GM18511 (cell line): ENCODE measurements around the gene SCUBE3.

Experiments used
- ATAC-seq: cut with Tn5 transposase; IDR thresholded peaks from one replicate; pipeline ENCODE4 v1.9.1; 2021; ENCODE audit warnings: mild to moderate bottlenecking, moderate library complexity; ENCODE audit not compliant: unreplicated experiment

Gene SCUBE3

DNA sequence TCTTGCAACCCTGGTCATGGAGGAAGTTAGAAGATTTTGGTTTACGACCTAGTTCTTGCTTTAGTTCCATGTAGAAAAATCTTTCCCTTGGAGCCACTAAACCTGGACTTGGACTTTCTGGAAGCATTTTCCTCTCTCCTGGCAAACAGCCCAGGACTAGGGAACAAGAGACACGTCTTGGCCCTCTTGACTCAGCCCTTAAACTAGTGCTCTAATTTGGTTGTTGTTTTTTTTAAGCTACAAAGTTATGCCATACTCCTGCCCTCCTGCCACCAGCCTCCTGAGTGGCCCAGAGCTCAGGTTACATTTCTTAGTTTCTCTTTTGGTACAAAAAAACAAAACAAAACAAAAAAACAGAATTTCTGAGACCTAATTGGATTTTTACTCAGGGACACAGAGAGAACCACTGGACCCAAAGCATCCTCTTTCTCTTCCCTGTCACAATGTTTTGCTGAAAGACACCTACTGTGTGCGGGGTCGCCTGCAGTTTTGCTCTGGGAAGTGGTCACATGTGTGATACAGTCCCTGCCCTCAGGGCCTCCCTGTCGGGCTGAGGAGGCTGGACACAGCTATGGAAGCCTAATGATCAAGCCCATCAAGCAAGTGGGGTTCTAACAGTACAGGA, 32.3 kb upstream of the SCUBE3 start:
- no peak for ATAC-seq

DNA sequence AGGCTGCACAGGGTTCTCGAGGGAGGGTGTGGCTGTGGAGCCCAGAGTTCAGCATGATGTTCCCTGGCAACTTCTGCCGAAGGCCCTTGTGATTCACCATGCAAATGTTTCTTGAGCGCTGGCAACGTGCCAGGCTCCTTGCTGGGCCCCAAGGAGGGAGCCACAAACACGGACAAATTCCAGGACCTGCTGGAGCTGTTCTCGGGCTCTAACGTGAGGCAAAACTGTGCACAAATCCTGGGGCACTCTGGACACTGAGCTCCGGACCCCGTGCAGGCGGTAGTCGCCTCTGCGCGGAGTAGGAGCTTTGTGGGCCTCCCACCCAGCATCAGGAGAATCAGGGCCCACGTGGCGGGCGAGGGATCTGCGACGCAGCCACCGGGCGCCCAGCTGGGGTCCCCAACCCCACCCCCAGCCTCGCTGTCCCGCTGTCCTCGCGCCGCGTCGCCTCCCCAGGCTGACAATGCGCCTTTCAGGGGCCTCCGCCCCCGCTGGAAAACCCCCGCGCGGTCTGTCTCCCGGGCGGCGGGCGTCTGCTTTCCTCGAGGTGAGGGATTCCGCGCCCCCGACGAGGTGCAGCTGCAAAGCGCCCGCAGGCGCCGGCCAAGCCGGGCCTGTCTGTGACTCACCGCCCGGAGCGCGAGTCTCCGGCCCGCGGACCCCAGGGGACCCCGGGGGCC, 31.7 kb upstream of the SCUBE3 start:
- ATAC-seq, result no peak

DNA sequence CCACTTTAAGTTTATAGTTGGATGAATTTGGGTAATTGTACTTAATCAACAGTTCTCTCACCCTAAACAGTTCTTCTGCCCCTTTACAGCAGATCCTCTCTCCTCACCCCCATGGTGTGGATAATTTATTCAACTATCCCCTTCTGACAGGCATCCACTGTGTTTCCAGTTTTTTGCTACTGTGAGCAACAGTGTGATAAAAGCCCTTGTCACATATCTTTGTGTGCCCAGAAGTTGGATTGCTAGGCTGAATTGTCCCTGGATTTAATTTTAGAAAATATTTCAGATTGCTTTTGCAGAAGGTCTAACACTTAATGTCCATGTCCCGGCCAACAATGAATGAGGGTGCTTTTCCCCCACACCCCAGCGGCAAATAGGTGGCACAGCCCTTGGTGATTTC, 30.5 kb upstream of the SCUBE3 start:
- ATAC-seq, result no peak

DNA sequence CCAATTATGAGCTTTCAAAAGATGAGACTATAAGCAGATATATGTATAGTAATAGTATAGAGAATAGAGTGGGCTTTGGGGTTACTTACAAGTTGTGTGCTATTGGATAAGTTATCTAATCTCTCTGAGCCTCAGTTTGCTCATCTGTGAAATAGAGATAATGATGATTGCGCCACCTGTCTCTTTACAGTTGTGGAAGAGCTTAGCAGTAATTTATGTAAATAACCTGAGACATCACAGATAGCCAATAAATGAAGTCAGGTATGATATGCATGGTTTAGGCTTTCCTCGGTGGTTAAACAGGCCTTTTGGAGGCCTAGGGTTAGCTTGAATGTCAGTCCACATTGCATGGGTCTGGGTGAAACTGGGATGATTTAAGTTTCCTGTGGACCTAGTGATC, 29.8 kb upstream of the SCUBE3 start:
- no peak for ATAC-seq

DNA sequence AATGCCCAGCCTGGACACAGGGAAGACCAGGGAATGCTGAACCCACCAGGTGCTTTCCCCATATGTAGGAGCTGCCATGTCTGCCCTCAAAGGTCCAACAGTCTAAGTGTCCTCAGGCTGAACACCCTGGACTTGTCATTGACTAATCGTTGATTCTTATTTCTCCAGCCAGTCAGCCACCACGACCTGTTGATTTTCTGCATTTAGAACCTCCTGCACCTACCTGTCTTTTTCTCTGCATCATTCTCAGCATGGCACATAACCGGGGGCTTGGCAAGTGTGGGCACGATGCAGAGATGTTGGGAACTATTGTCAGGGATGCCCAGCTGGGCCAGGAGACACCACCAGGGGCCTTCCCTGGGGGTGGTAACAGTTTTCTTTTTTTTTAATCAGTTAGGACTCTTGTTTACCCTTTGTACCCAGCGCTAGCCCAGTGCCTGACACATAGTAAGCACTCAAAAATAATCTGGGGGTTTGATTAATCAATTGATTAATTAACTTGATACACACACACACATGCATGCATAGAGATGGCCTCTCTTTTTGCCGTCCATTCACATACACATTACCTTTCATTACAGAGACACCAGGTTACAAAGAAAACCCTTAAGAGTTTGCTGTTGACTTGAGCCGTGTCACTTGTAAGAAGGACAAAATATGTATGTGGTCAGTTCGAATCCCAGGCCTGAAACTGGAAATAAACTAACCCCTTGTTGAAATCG, 29.0 kb upstream of the SCUBE3 start:
- no peak for ATAC-seq

DNA sequence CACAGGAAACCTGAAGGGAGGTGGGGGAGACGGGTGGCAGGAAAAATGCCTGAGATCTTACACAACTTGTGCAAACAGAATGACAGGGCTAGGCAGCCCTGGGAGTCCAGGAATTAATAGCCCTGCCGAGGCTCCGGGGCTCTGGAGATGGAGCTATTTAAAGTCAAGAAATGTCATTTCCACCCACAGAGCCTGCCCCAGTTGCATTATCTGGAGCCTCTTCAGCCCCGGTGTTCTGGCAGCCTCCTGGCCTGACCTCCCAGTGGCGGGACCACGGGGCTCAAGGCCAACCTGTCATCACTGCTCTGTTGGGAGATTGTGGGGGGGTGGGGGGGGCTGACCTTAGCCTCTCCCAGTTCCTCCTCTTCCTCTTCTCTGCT, 28.5 kb upstream of the SCUBE3 start:
- ATAC-seq, result no peak

DNA sequence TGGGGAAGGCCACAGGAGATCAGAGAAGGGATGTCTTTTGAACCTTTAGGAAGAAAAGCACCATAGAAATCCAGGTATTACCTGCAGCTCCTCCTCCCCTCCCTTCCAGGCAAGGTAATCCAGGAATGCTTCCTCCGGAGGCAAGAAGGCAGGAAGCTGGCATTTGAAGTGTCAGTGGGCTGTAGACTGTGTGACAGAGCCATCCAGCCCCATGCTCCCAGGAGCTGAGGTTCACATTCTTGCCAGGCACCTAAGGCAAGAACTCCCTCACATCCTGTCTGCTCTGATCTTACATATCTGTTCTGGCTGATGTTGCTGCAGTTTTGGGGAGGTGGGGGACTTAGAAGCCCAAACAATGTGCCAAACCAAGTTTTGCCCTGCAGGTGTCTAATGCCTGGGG, 27.8 kb upstream of the SCUBE3 start:
- no peak for ATAC-seq

DNA sequence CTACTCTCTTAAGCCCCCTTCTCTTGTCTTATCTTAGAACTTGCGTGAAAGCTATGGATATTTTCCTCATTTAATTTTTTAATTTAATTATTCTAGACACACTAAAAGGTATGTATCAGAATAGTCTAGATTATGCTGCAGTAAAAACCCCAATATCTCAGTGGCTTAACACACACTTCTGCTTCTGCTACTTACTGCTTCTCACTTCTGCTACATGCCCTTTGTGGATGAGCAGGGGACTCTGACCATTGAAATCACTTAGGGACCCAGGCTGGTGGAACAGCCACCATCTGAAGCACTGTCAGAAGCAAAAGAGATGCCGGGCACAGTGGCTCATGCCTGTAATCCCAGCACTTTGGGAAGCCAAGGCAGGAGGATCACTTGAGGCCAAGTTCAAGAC, 27.2 kb upstream of the SCUBE3 start:
- ATAC-seq, result no peak

DNA sequence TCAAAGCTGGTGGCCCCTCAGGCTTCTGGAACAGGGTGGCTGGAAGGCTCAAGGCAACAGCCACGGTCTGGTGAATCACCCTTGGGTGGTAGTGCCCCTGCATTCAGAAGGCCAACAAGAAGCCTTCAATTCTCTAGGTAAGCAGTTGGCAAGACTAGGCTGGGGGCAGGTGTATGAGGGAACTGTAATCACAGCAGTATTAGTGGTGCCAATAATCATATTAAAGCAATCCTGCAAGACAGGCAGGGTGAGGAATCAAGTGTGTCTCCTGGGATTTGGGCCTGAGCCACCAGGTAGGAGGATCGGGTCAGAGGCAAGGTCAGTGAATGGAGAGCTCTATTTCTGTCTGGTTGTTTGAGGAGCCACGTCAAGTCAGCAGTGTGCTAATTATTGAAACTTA, 24.9 kb upstream of the SCUBE3 start:
- ATAC-seq, result no peak

DNA sequence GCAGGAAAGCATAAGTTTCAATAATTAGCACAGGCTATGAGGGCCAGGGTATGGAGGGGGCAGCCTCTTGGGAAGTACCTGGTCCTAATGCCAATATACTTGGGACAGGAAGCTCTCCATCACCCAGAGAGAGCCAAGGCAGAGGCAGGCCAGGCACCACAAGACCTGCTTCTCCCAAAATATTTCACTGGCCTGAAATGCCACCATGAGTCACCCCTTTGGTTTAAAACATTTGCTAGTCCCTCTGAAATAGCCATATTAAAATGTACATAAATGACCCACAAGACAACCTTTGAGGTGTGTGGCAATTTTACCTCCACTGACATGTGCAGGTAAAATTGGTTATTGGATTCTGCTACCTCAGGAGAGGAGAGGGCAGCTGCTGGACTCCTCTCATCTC, 23.4 kb upstream of the SCUBE3 start:
- ATAC-seq, result no peak

DNA sequence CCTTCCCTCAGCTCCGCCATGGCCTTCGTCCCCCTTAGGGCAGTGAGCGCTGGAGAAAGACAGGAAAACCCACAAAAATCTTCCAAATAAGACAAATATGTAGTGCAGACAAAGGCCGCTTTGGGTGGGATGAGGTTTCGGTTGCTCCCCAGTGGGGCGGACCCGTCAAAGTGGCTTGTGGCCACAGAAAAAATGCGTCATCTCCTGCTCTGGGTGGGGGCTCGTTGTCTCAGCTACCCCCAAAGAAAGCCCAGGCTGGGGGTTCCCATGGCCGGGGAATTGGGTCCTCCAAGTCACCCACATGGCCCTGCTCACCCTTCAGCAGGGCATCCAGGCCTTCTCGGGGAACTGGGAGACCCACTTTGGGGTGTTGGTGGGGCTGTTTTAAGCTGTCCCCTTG, 21.9 kb upstream of the SCUBE3 start:
- no peak for ATAC-seq

DNA sequence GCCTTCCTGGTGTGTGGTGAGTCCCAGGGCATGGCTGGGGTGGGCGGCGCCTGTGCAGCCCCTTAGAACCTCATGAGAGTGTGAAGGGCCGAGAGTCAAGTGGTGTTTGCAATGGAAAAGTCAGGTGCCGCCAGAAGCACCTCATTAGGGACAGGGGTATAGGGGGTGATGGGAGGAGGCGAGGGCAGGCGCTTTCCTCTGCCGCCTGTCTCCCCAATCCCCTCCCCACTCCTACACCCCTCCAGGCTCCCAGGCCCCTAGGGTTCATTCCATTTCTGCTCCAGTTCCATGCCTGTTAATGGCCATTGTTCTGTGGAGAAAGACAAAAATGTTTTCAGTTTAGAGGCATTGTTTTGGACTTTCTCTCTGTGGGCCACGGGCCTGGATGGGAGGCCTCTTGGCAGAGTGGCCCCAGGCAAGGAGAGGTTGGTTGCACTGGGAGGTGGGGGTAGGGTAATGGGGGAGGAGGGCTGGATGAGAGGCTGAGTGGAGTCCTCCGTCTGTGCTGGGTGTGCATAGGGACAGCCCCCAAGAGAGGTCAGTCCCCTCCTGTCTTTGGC, 21.4 kb upstream of the SCUBE3 start:
- no peak for ATAC-seq

DNA sequence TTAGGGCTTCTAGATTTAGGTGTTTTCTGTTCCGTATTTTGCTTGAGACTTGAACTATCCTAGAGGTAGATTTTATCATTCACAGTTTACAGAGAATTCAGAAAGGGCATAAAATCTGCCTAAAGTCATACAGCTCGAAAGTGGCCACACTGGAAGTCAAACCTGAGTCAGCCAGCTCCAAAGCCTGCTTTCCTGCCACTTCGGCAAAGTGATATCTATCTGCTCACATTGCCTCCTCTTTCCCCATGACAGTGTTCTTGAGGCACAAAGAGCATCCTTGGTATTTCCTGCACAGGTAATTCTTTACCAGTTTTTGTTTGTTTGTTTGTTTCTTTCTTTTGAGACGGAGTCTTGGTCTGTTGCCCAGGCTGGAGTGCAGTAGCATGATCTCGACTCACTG, 19.4 kb upstream of the SCUBE3 start:
- no peak for ATAC-seq

DNA sequence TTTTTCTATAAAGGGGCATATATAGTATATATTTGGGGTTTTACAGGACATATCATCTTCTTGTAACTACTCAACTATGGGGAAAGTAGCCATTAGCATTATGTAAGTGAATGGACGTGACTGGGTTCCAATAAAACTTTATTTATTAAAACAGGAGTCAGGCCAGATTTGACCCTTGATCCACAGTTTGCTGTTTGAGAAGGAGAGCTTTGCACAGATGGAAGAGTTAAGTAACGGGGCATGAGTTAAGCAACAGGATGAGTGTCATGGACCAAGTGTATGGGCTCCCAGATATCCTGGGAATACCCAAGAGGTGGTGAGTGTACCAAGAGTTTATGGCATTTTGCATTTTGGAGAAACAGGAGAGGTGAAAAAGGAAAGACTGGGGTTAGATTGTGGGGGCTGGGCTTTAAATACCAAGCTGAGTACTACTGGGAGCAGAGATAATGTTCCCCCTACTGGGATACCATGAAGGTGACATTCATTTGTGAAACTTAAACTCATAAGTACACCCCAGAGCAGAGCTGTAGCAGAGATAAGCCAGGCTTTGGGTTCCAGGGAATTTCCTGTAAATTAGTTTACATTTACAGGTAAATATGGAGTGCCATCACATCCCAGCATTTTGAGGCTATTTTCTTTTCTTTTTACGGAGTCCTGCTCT, 18.5 kb upstream of the SCUBE3 start:
- ATAC-seq, result no peak

DNA sequence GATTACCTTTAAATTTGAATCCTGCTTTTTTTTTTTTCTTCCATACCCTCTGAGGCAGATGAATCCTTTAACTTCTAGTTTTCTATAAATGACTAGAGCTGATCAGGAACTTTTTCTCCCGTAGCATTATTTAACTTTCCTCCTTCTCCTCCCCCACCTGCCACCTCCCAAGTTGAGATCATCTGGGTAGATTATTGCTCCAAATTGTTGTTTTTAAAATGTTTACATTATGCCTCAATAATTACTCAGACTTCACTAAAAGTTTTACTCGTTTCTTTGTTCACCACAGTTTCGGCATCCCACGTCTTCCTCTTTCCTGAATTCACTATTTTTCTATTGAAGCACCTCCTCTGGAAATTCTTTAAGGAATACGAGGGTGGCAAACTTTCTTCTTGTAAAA, 16.6 kb upstream of the SCUBE3 start:
- ATAC-seq, result no peak

DNA sequence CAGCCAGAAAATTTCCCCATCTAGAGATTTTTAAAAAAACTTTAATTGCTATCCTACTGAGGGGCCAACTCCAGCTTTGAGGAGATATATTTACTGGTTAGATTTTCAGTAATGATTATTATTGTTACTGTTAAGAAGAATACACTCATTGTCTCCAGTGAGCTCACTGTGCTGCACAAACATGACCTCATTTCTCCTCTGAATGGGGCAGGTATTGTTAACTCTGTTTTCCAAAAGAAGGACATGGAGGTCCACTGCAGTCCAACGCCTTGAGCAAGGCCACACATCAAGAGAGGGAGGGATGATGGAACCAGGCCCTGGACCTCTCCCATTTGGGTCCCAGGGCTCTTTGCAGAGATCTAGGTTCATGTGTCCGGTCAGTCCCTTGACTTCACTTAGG, 13.9 kb upstream of the SCUBE3 start:
- no peak for ATAC-seq

DNA sequence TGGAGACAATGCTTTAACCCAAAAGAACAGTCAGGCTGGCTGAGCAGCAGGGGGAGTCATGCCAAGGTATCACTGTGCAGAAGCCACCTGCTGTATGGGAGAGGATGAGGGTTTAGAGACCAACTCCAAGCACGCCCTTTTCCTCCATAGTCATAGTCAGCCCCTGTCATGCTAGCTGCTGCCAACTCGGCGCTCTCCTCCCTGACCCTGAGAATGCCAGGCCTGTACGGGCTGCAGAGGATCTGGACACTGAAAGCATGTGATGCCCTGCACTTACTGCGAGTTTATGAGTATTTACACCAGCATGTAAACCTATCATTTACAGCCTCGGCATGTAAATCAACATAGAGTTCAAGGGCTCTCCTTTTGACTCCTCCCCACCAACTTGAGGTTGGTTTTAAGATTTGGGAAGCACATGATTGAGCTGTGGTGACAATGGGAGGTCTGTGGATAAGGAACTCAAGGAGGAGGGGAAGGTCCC, 11.7 kb upstream of the SCUBE3 start:
- no peak for ATAC-seq

DNA sequence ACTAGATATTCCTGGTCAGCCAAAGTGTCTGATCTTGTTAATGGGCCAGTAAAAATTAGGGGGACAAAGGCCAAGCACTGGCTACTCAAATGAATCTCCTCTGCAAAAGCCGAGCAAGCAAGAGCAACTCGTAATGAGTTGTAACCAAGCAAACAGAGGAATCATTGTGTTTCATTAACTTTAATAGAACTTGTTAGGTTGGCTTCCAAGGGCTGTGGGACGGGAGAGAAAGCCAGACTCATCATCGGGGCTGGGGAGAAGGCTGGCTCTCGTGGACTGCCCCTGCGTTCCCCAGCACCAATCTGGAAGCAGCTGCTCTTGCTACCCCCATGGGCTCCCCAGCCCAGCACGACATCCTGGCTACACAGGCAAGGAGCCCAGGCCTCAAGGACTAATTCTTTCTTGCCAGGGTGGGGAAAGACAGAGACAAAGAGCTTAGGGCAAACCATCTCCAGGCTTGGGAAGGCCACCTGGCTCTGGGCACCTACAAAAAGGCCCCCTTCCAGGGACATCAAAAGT, 10.5 kb upstream of the SCUBE3 start:
- no peak for ATAC-seq

DNA sequence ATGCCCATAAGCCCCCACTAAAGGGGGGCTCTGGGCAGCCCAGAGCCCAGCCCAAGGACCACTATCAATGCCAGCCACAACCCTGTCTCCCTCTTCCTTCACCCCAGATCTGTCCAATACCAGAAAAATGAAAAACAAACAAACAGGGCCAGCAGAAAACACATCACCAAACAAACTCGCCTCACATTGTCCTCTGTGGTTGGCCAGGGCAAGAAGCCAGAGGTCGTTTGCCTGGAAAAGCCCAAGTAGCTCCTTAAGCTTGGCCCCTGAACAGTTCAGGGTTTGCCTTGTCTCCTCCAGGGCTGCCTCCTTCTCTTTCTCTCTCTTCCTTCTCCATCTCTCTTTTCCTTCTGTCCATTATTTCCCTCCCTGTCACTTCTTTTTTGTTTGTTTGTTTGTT, 10.1 kb upstream of the SCUBE3 start:
- ATAC-seq, result no peak

DNA sequence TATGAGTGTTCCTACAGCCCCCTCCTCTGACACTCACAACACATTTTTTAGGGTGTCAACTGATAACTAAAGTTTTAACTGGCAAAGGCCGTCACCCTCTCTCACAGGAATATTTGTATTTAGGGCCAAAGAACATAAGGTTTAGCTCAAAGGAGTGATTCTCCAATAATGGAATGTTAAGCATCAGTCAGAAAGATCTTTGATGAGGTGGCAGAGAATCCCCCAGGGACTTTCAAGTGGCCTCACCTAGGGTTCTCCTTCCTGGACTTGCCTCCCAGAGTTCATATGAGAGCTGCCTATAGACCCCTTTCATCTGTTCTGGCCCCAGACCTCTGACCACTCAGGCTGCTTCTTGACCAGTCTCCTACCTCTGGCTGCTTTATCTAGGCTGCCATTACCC, 7.4 kb upstream of the SCUBE3 start:
- no peak for ATAC-seq

DNA sequence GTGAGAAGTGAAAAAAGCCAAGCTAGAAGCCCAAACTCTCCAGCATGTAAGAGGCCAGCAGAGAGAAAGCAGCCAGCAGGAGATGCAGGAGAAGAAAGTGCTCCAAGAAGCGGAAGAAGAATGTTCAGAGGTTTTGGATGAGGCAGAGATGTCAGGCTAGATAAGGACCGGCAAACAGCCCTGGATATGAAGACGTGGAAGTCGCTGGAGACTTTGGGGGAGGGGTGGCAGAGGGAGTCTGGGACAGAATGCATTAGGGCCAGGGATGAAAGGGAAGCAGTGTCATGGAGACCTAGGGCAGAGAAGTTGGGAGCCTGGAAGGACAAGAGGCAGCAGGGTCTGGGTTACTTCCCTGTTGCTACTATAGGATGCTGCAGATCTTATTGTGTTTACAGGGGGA, 5.3 kb upstream of the SCUBE3 start:
- no peak for ATAC-seq
